ENCODE measurements around the gene SCP2.

DNA sequence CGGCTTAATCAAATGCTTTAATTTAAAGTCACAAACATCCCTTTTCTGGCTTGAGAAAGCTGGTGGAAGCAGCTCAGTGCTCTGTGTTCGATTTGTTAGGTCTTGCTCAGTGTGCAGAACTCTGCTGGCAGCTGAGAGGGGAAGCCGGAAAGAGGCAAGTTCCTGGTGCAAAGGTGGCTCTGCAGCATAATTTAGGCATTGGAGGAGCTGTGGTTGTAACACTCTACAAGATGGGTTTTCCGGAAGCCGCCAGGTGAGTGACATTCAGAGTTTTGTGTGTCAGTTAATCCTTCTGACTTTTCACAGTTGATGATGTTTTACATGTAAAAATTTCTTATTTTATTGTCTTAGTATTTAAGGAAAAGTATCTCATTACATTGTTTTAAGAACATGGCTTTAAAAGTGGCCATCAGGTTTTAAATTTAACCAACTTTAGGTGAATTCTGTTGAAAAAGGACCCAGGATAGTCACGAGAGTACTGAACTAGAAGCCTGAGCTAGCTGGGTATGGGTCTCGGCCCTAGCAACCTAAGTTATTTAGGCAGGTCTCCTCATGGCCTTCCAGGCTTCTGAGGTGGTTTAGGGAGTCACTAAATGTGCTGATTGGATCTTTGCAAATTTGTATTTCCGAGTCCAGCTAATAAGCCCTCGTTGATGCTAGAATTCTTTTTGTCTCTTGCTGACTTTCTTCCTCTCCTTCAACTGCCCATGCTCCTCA, 87.9 kb downstream of the SCP2 start:
- TF ChIP-seq EP300 (IDR thresholded peaks at IDR 0.05) (no peak), POLR2AphosphoS5 (IDR thresholded peaks at IDR 0.05) (peak; percentile 45)
- TF ChIP-seq, protein P1, sequence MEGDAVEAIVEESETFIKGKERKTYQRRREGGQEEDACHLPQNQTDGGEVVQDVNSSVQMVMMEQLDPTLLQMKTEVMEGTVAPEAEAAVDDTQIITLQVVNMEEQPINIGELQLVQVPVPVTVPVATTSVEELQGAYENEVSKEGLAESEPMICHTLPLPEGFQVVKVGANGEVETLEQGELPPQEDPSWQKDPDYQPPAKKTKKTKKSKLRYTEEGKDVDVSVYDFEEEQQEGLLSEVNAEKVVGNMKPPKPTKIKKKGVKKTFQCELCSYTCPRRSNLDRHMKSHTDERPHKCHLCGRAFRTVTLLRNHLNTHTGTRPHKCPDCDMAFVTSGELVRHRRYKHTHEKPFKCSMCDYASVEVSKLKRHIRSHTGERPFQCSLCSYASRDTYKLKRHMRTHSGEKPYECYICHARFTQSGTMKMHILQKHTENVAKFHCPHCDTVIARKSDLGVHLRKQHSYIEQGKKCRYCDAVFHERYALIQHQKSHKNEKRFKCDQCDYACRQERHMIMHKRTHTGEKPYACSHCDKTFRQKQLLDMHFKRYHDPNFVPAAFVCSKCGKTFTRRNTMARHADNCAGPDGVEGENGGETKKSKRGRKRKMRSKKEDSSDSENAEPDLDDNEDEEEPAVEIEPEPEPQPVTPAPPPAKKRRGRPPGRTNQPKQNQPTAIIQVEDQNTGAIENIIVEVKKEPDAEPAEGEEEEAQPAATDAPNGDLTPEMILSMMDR (IDR thresholded peaks at IDR 0.05): no peak
